HG03378 (cell line): ENCODE results near the gene MEAK7.

Experiments
- ATAC-seq: cut with Tn5 transposase; IDR thresholded peaks from one replicate; pipeline ENCODE4 v1.9.1; 2021; ENCODE audit warnings: mild to moderate bottlenecking, moderate library complexity; ENCODE audit not compliant: unreplicated experiment

MEAK7 gene

DNA sequence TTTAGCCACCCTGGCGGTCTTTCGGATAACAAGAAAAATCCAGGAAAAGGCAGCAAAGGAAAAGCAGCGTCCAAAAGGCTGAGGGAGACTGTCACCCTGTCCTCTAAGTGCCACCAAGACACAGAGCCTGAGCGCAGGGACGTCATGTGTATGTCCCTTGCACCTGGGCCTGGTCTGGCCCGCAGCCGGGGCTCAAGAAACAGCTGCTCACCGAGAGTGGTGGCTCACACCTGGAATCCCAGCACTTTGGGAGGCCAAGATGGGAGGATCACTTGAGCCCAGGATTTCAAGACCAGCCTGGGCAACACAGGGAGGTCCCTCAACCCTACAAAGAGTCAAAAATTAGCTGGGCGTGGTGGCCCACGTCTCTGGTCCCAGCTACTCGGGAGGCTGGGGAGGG lies 9.2 kb upstream of the MEAK7 start:
- no peak for ATAC-seq

DNA sequence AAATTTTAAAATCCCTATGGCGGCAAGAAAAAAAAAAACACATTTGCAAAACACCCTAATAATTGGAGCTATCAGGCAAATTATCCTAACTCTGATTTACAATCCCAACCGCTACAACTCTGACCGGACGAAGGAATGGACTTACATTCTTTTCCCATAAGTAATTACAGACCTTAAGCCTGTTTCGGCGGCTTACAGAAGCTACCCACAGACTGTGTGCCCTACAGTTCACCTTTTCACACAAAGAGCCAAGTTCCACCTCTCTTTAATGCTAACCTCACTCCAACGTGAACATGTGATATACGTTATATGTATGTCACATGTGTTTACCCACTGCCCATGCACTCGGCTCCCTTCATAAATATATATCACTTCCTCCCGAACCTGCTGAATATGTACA lies 8.7 kb upstream of the MEAK7 start:
- no peak for ATAC-seq

DNA sequence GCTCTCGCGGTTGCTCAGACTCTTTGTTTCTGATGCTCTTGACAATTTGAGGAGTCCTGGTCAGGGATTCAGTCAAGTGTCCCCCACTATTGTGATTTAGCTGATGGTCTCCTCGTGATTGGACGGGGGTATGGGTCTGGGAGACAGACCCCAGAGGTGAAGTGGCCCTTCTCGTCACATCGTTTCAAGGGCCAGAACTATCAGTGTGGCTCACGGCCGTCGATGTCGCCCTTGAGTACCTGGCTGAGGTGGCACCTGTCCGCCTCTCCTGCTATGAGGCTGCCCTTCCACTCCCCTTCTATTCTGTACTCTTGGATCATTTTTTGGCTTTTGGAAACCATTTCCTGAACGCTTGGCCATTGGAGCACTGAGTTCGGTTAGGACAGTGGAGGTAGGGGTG lies 7.4 kb upstream of the MEAK7 start:
- ATAC-seq, result no peak

DNA sequence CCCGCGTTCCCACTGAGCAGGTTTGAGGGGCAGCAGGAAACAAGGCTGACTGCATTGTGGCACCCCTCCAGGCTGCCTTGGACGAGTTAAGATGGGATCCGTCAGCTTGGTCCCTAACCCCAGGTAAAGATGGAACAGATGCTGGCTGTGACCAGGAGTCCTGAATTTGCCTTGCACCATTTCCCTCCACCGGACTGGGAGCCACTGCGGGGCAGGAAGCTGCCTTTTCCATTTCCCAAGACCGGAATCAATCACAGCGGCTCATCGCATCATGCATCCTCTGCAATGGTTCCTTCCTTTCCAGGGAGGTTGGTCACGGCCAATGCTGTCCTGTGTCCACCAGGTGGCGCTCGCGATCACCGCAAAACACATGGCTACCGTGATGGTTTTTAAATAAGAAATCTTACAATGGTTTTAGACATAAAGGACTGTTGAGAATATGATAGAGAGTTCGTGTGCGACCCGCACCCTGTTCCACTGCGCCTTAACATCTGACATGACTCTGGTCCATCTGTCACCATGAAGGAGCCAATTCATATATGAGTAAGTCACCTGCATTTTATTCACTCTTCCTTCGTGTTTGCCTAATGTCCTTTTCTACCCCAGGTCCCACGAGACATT lies 6.8 kb upstream of the MEAK7 start:
- no peak for ATAC-seq

DNA sequence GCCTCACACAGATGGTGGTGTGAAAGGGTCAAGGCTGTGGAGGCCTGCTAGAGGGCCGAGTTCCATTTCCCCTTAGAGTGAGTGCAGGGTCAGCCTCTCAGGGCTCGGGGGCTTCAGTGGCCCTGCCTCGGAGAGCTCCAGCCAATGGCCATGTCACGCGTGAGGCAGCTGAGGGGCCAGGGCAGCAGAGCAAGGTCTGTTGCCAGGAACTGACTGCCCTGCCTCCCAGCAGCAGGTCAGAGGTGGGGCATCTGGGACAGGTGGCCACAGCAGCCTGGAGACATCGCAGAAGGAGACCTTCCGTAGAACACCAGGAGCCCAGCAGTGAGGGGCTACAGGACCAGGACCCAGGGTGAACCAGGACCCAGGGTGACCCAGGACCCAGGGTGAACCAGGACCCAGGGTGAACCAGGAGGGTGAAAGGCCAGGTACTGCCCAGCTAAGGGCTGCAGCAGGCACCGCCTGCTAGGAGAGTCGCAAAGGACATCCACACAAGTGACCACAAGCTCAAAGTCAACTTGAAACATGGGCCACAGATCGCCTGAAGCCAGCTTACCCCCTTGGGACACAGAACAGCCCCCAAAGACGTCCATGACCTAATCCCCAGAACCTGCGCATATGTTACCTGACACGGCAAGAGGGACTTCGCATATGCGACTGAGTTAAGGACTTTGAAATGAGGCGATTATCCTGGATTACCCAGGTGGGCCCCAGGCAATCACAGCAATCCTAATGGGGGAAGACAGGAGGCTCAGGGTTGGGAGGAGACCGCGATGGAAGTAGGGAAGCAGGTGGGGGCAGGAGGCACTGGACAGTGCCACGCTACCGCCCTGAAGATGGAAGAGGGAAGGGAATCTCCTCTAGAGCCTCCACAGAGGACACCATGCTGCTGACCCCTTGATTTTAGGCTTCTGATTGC lies 4.8 kb upstream of the MEAK7 start:
- ATAC-seq, result no peak

DNA sequence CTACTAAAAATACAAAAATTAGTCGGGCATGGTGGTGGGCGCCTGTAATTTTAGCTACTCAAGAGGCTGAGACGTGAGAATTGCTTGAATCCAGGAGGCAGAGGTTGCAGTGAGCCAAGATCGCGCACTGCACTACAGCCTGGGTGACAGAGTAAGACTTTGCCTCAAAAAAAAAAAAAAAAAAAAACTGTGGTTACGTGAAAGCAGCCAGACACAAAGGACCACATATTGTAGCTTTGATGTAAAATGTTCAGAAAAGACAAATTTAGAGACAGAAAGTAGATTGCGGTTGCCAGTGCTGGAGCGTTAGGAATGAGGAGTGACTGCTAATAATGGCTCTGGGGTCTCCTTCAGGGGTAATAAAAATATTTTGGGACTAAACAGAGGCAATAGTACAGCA lies 4.0 kb upstream of the MEAK7 start:
- no peak for ATAC-seq

DNA sequence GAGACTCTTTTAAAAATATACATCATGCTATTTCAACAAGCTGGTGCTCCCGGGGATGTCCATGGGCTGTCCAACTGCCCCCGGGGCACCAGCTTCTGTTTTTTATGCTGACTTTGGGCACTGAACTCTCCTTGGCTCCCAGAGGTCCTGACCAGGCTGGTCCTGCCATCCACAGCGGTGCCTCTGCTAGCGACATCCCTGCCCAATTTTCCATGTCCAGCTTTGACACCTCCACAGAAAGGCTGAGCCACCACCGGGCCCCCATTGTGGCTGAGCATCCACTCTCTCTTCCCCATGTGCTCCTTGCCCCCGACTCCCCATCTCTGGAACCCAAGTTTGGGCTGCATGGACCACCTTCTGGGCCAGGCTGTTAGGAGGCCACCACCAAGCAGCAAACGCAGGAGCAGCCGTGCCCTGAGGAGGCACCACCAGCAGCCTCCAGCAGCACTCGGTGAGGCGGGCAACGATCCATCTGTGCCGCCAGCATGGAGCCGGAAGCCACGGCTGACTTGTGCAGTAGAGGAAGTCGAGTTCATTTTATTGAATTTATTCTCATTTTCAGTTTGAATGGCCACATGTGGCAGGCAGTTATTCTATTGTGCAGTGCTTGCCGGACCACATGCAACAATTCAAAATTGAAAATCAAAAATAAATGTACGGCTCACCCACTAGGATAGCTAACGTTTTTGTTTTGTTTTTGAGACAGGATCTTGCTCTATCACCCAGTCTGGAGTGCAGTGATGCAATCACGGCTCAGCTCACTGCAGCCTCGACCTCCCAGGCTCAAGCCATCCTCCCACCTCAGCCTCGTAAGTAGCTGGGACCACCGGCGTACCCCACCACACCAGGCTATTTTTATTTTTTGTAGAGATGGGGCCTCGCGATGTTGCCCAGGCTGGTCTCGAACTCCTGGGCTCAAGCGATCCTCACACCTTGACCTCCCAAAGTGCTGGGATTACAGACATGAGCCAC lies 2.8 kb upstream of the MEAK7 start:
- no peak for ATAC-seq

DNA sequence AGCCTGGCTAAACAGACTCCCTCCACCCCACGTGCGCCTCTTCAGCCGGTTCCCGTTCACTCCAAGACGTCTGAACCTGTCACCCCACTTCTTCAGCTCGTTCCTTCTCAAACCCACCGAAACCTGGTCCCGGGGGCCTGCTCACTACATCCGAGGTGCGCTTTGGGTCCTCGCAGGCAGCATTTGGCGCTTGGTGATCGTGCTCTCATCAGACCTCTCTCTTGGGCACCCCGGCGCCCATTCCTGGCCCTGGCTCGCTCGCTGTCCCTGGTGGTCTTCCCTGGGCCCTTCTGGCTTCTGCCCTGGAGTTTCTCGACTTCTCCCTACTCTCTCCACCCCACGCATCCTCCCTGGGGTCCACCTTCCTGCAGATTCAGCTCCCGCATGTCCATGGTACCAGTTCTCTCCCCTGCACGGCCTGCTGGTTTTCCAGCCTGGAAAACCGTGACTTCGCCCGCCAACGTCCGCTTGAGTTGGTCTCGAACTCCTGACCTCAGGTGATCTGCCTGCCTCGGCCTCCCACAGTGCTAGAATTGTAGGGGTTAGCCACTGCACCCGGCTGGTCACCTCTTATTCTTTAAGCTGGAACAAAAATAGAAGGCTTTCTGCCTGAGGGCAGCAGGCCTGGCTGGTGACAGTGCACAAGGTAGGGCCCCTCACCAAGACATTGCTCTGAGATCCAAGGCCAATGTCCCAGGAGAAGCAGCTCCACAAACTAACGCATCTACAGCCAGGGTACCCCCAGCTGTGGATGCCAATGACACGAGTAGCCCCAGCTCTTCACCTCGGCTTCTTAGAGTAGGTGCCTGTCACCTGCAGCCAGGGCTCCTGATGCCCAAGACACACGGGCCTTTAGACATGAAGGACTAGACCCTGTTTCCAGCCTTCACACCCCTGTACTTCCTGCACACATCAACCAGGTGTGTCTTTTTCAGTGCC lies 1.1 kb upstream of the MEAK7 start:
- ATAC-seq, result no peak

DNA sequence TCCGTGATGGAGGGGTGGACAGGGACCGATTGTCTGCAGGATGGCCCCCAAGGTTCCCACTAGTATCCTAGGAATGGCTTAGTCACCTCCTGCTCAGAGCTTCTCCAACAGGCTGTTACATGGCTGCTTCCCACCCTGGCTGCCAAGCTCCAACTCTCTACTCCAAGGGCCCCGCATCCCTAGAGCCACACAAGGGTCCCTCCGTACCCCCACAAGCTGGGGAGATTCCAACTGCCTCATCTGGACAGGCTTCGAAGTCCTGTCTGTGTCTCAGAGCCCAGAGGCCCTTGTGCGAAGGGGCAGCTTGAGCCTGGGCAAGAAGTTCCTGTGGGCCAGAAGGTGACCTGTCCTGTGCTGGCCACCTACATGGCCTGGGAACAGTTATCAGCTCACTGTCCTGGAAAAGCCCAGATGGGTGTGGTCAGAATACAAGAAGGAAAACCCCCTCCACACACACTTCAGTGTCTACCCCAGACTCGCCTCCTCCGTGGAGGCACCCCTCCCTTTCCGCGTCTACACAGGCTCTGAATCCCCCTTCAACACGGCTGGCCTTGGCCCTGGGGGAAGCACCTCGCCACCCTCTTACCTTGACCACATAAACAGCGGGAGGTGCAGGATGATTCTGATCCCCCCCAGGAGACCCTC lies 586 bp downstream of the MEAK7 start:
- ATAC-seq, result no peak

DNA sequence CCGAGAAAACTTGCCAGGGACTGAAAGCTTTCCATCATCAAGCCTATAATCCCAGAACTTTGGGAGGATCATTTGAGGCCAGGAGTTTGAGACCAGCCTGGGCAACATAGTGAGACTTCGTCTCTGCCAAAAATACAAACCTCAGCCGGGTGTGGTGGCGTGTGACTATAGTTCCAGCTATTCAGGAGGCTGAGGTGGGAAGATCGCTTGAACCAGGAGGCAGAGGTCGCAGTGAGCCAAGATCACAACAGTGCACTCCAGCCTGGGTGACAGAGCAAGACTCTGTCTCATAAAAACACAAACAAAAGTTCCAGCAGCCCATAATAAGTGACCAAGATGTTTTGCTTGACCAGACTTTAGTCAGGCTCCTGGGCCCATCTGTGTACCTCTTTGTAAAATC lies 1.9 kb downstream of the MEAK7 start:
- no peak for ATAC-seq

DNA sequence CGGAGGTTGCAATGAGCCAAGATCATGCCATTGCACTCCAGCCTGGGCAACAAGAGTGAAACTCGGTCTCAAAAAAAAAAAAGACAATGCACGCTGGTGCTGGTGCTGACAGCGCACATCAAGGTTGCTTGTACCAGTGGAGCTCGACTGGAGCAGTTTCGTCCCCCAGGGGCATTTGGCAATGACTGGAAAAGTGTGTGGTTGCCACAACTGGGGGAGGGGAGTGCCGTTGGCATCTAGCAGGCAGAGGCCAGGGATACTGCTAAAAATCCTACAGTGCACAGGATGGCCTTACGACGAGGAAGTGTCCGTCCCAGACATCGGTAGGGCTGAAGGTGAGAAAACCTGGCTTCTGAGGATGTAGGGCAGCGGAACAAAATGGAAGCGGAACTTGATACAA lies 2.4 kb downstream of the MEAK7 start:
- no peak for ATAC-seq

DNA sequence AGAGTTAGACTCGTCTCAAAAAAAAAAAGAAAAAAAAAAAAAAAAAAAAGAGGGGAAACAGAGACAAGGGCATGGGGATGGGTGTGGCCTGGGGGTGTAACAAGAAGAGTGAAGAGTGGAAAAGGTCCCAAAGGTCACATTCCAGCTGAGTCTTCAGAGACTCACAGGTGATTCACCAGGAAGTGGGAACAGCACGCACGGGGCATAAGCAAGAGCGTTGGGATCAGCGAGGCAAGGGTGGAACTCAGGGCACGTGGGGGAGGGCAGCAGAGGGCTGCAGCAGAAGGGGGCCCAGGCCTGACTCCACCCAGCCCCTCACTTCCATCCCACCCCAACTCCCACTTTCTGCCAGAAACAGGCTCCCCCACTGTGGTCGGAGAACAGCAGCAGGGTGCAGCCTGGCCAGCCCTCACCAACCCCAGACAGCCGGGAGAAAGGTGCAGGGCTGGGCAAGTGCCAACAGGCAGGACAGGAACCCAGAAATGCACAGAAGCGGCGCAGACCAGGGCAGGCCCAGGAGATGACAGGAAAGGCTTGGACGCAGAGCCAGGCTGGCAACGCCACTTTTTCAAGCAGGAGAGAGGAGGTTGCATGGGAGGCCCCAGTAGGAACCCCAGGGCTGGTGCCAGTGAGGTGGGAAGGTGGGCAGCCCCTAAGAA lies 3.3 kb downstream of the MEAK7 start:
- no peak for ATAC-seq

DNA sequence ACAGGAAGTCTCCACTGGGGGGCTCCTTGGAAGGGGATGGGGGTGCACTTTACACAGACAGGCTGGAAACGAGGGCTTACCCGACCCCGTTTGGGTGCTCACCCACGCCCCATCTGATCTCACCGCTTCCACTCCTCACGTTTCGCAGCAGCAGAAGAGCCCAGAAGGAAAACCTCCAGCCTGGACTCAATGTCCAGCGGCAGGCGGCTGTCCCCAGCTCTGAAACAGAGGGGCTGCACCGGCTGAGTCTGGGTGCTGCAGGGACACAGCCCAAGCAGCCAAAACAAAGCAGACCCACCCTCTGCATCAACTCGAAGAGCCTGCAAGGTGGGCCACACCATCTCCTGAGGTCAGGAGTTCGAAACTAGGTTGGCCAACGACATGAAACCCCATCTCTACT lies 3.9 kb downstream of the MEAK7 start:
- no peak for ATAC-seq

DNA sequence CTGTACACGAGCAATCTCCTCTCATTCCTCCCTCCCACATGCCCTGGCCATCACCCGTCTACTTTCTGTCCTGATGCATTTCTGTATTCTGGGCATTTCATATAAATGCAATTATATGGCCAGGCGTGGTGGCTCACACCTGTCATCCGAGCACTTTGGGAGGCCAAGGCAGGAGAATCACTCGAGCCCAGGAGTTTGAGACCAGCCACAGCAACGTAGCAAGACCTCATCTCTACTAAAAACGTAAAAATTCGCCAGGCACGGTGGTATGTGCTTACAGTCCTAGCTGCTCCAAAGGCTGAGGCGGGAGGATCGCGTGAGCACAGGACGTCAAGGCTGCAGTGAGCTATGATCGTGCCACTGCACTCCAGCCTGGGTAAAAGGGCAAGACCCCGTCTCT lies 4.8 kb downstream of the MEAK7 start:
- ATAC-seq, result no peak

DNA sequence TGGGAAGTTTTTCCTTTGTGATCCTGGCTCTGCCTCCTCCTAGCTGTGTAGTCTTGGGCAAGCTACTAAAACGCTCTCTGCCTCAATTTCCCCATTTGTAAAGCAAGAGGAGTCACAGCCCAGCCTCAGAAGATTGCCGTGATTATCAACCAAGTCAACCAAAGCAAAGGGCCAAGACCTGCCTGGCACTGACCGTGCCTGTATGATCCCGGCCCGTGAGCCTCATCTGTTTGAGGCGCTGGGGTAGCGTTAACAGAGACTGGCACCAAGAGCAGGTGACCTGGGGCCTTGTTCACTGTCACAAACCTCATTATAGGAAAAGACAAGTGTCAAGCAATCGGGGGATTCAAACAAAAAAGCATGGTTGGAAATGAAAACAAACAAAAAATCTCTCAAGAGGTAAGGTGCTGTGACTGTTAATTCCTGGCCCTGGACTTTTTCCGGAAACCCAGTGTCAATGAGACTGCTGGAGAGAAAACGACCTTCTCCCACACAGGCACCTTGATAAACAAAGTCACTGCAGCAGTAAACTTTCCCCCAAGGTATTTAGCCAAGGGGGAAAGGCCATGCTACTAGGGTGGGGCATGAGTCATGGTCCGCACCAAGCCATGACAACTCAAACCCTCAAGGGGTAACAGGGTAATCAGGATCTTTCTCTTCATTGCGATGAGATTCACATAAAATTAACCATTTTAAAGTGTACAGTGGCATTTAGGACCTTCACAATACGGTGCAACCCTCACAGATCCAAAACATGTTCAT lies 5.4 kb downstream of the MEAK7 start:
- no peak for ATAC-seq

DNA sequence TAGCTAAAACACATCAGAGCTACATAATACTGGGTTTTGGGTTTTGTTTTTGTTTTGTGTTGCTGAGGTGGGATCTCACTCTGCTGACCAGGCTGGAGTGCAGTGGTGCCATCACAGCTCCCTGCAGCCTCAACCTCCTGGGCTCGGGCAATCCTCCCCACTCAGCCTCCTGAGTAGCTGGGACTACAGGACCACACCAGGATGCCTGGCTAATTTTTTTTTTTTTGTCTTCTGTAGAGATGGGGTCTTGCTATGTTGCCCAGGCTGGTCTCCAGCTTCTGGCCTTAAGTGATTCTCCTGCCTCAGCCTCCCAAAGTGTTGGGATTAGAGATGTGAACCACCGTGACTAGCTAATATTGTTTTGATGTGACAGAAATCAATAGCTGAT lies 6.2 kb downstream of the MEAK7 start:
- ATAC-seq, result no peak

DNA sequence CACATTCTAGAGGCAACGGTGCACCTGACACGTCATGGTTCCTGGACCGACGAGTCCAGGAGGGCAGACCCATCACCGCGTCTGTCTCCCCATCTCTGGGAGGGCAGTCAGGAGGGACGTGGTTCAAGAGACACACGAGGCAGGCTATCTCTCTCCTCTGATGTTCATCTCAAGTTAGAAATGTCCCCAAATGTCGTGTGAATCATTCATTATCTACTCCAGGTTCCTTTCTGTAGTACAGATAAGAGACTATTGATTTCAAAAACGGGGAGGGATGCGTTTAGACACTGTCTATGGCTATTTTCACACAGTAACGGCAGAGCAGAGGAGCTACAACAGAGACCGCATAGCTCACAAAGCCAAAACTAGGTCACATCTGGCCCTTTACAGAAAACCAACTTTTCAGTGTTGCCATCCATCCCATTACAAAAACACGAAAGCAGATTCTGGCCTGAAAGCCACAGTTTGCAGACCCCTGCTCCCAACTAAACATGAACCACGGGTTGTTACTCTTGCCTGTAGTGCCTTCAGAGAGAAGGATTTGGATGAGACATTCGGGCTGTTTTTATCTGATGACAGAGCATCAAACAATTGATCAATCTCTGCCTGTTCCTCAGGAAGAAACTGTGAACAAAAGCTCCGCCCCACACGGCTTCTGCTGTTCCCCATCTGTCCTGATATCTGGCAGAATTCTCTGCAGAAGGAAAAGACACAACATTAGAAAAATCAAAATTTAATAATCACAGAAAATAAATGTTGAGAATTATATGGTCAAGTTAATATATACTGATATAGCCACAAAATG lies 6.8 kb downstream of the MEAK7 start:
- no peak for ATAC-seq

DNA sequence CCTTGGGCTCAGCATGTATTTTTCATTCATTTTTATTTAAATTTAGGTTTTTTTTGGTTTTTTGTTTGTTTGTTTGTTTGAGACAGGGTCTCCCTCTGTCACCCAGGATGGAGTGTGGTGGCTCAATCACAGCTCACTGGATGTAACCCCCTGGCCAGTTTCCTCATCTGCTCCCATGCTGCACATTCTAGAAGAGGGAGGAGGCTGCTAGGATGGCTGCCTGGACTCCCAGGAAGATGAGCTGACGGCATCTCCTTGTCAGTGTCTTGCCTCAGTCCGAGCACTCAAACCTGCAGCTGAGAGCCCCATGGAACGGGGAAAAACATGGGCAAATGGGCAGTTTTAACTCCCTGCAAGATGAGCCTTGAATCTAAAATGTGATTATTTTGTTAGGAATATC lies 7.5 kb downstream of the MEAK7 start:
- no peak for ATAC-seq
